ENCODE results near the gene DCTN1. TPM values are rescaled to one million over a fixed set of nuclear protein-coding genes. Genes with fewer than 3 reads are reported as not detected.
A peak's percentile ranks its signal among the peaks of the same experiment; 100 is the strongest.

The DCTN1 gene
- total RNA-seq, 4 donors from 2014 or later: 136 to 188 (median 162) TPM

DNA sequence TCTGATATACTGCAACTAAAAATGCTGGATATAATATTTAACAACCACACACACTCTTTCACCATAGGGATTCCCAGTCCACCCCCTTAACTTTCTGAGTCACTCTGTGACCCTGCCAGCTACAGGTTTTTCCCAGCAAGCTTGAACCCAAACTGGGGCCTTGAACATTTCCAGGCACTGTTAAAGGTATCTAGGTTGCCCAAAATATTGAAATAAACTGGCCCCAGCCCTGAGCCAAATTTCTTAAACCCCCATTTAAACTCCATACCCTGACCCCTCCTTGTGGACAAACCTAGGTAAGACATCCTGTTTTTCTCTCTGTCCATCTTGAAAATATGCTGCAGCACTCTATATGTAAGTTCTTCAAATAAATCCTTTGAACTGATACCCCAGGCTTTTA, 19.7 kb upstream of the DCTN1 start:
- intact Hi-C loops (cut with DNase I): loop anchor here (10.0 kb wide), 2 partner anchors 65 to 145 kb away; no protein-coding TSS in a partner anchor
- Histone ChIP-seq H3K36me3 (no peaks in the 10 kb centered on the region), H3K4me3 (no peak overlapping the region), H3K9me3 (no peaks in the 10 kb centered on the region), H3K4me1 (no peaks in the 10 kb centered on the region), H3K27me3 (no peaks in the 10 kb centered on the region), H3K27ac (replicated peaks in 1 of 4) (no peak overlapping the region)
- no peak for DNase-seq (ENCODE audit: extremely low spot score)
- no peak for TF ChIP-seq EP300 (IDR thresholded peaks at IDR 0.05)
- TF ChIP-seq, protein P1, sequence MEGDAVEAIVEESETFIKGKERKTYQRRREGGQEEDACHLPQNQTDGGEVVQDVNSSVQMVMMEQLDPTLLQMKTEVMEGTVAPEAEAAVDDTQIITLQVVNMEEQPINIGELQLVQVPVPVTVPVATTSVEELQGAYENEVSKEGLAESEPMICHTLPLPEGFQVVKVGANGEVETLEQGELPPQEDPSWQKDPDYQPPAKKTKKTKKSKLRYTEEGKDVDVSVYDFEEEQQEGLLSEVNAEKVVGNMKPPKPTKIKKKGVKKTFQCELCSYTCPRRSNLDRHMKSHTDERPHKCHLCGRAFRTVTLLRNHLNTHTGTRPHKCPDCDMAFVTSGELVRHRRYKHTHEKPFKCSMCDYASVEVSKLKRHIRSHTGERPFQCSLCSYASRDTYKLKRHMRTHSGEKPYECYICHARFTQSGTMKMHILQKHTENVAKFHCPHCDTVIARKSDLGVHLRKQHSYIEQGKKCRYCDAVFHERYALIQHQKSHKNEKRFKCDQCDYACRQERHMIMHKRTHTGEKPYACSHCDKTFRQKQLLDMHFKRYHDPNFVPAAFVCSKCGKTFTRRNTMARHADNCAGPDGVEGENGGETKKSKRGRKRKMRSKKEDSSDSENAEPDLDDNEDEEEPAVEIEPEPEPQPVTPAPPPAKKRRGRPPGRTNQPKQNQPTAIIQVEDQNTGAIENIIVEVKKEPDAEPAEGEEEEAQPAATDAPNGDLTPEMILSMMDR (IDR thresholded peaks at IDR 0.05): peak; percentile 18 to 44 (median 31)

DNA sequence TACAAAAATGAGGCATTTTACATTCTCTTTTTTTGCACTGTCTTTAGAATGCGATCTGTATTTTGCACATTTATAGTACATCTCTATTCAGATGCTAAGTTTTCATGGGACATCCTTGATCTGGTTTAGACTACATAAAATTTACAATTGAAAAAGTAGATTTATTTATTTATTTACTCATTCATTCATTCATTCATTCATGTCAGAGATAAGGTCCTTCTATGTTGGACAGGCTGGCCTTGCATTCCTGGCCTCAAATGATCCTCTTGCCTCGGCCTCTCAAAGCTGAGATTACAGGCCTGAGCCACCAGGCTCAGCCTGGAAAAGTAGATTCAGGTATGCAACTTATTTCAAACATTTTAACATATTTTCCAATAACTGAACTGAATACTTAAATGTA, 16.0 kb upstream of the DCTN1 start:
- intact Hi-C loops (cut with DNase I): loop anchor here (10.0 kb wide), 2 partner anchors 61 to 141 kb away; no protein-coding TSS in a partner anchor
- WGBS: 86% methylated on average over 2 of the region's 2 CpGs
- Histone ChIP-seq H3K27ac (replicated peaks in 1 of 4) (no peak overlapping the region), H3K4me1 (peaks cover 0 to 7% (median 5%) of the 10 kb centered on the region in 4 donors), H3K27me3 (no peaks in the 10 kb centered on the region), H3K36me3 (no peaks in the 10 kb centered on the region), H3K9me3 (no peaks in the 10 kb centered on the region), H3K4me3 (no peak overlapping the region)
- no peak for DNase-seq (ENCODE audit: extremely low spot score)
- TF ChIP-seq POLR2AphosphoS5 (IDR thresholded peaks at IDR 0.05) (no peak), EP300 (IDR thresholded peaks at IDR 0.05) (no peak), POLR2A (IDR thresholded peaks at IDR 0.05; ENCODE audit: low read depth) (no peak)
- TF ChIP-seq, protein P1 (IDR thresholded peaks at IDR 0.05): no peak

DNA sequence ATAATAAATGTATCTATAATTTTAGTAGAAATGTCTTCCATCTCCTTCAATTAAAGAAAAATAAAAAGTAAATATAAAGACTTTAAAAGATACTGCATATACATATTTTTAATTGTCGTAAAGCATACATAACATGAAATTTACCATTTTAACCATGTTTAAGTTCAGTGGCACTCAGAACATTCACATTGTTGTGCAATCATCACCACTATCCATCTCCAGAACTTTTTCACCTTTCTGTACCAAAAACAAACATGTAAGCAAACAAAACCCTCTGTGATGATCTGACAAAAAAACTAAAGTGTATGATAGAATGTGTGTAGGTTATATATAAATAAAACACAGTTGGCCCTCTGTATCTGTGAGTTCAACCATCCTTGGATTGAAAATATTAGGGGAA, 13.4 kb upstream of the DCTN1 start:
- WGBS: 90% methylated on average over 1 of the region's 1 CpG
- H3K4me3 ChIP-seq: no peak overlapping the region
- peaks cover 23 to 33% (median 31%) of the 10 kb centered on the region in 4 donors for H3K4me1 ChIP-seq
- H3K27ac ChIP-seq (replicated peaks in 1 of 4): no peak overlapping the region
- DNase-seq (ENCODE audit: extremely low spot score): no peak
- no peaks in the 10 kb centered on the region for H3K9me3 ChIP-seq
- TF ChIP-seq EP300 (IDR thresholded peaks at IDR 0.05) (no peak), POLR2A (IDR thresholded peaks at IDR 0.05; ENCODE audit: low read depth) (no peak), POLR2AphosphoS5 (IDR thresholded peaks at IDR 0.05) (no peak)
- TF ChIP-seq, protein P1 (IDR thresholded peaks at IDR 0.05): no peak
- H3K27me3 ChIP-seq: no peaks in the 10 kb centered on the region
- intact Hi-C loops (cut with DNase I): loop anchor here (10.0 kb wide), 2 partner anchors 59 to 139 kb away; no protein-coding TSS in a partner anchor
- H3K36me3 ChIP-seq: no peaks in the 10 kb centered on the region

DNA sequence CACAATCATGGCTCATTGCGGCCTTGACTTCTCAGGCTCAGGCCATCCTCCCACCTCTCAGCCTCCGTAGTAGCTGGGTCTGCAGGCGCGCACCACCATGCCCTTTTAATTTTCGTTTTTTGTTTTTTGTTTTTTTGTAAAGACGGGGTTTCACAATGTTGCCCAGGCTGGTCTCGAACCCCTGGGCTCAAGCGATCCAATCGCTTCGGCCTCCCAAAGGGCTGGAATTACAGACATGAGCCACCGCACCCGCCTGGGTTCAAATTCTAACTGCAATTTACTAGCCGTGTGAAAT, 12.3 kb upstream of the DCTN1 start:
- TF ChIP-seq, protein P1 (IDR thresholded peaks at IDR 0.05): no peak
- TF ChIP-seq POLR2A (IDR thresholded peaks at IDR 0.05; ENCODE audit: low read depth) (no peak), POLR2AphosphoS5 (IDR thresholded peaks at IDR 0.05) (no peak), EP300 (IDR thresholded peaks at IDR 0.05) (no peak)
- H3K4me1 ChIP-seq: peaks cover 34 to 44% (median 41%) of the 10 kb centered on the region in 4 donors
- H3K36me3 ChIP-seq: no peaks in the 10 kb centered on the region
- peak overlapping the region; percentile 70 to 94 (median 84) for H3K4me3 ChIP-seq
- intact Hi-C loops (cut with DNase I): loop anchor here (10.0 kb wide), 2 partner anchors 58 to 138 kb away; no protein-coding TSS in a partner anchor
- peak overlapping the region in 2 of 4 donors; percentile 90 to 93 for H3K27ac ChIP-seq (replicated peaks in 1 of 4)
- no peak for DNase-seq (ENCODE audit: extremely low spot score)
- H3K27me3 ChIP-seq: no peaks in the 10 kb centered on the region
- H3K9me3 ChIP-seq: no peaks in the 10 kb centered on the region
- WGBS: 64% methylated on average over 13 of the region's 13 CpGs

All from esophagus muscularis mucosa (tissue), 4 donors.